Left lung (tissue), 10 donors: ENCODE data around the gene PRKCI. TPM values are rescaled to one million over a fixed set of nuclear protein-coding genes. Genes with fewer than 3 reads are reported as not detected.
"Not testable (repeated sequence)": the region's sequence is repeated elsewhere in the genome, so short reads cannot be mapped to it uniquely, and the experiment has no call there.

Experiments
- ATAC-seq: fragments of 200-7000 bp; cut with Tn5 transposase; one replicate; pipeline ENCODE4 v1.9.1; 2020; ENCODE audit warnings: moderate library complexity
- DNase-seq, 4 donors: peaks; one replicate each; pipeline ENCODE4 v3.0.0-alpha.2; 2013 to 2020
- H3K27ac ChIP-seq, 2 donors: fragments of 200-600 bp; sonication (generic) in 1 of 2; one replicate each; pipeline versions ENCODE4 v1.5.0 to v1.8.0; 2020 to 2021
- H3K27me3 ChIP-seq, 2 donors: fragments of 200-600 bp; sonication (generic) in 1 of 2; one replicate each; pipeline versions ENCODE4 v1.5.0 to v1.8.0; 2020 to 2021
- H3K36me3 ChIP-seq, 2 donors: fragments of 200-600 bp; sonication (generic) in 1 of 2; one replicate each; pipeline versions ENCODE4 v1.5.0 to v1.8.0; 2020 to 2021
- H3K4me1 ChIP-seq, 2 donors: fragments of 200-600 bp; one replicate each; pipeline ENCODE4 v1.8.0; 2021
- H3K4me3 ChIP-seq, 2 donors: fragments of 200-600 bp; sonication (generic) in 1 of 2; one replicate each; pipeline versions ENCODE4 v1.5.0 to v1.8.0; 2020 to 2021; ENCODE audit warnings: mild to moderate bottlenecking in 1 of 2
- H3K9me3 ChIP-seq, 2 donors: fragments of 200-600 bp; sonication (generic) in 1 of 2; one replicate each; pipeline versions ENCODE4 v1.5.0 to v1.8.0; 2020 to 2021
- CTCF ChIP-seq, 2 donors: fragments of 200-600 bp; sonication (generic) in 1 of 2; IDR thresholded peaks; one replicate each; pipeline versions ENCODE4 v1.5.0 to v1.8.0; 2021; ENCODE audit warnings: antibody characterized with exemption in 2 of 2
- intact Hi-C, 2 donors: fragments of 100-400 bp; cut with DNase I; formaldehyde crosslinking; loops; one replicate each; pipeline versions ENCODE4 v1.11.2 to v1.14.2; 2022
- polyA plus RNA-seq, 6 donors: library from polyadenylated mRNA; unstranded; fragments of 120-200 nt; gene quantifications; one replicate each; pipeline ENCODE4 v1.2.1, GENCODE V29; 2013; ENCODE audit not compliant: insufficient read length in 6 of 6
- total RNA-seq, 2 donors: library from RNA; stranded (reverse); fragmentation: NEBNext Ultra II Directional; extraction: Animal tissue kit (Norgen Biotek cat#: 25700); gene quantifications; one replicate each; pipeline ENCODE4 v1.2.1, GENCODE V29; 2021
- donor health status: DM: no; HTN: yes; CAD: no.
- donor health status: DM: no; HTN: no; CAD: no.

The PRKCI gene
- total and polyA plus RNA-seq, 8 donors, result 33.0 to 82.4 (median 67.9) TPM

DNA sequence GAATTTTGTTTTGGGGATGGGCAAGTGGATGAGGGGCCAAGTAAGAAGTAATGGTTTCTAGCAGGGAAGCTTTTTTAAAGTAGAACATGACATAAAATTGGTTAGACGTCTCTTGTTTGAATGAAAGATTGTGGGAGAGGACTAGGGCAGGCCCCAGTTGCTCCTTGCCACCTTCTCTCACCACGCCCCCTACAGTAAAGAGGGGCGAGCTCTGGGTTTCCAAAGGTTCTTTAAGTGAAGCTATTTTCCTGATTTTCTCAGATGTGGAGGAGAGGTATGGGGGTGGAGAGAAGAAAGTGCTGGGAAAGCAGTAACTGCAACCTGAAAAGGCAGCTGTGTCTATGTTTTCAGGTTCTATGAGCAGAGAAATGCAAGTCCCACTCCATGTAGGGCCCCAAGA, 102.7 kb downstream of the PRKCI start:
- intact Hi-C loops, result no loop called here
- H3K9me3 ChIP-seq, result peaks cover 0 to 9% of the 10 kb centered on the region in 2 donors
- H3K4me3 ChIP-seq, result no peak overlapping the region
- H3K27ac ChIP-seq, result no peak overlapping the region
- ATAC-seq (no peak), DNase-seq (no peak)
- H3K4me1 ChIP-seq, result peaks cover 0 to 6% of the 10 kb centered on the region in 2 donors
- no peak for TF ChIP-seq CTCF (IDR thresholded peaks at IDR 0.05)
- no peaks in the 10 kb centered on the region for H3K36me3 ChIP-seq
- no peaks in the 10 kb centered on the region for H3K27me3 ChIP-seq

GRCh38 chr3:170327040-170327808, 105.0 kb downstream of the PRKCI start:
- intact Hi-C loops, result no loop called here
- DNase-seq (no peak), ATAC-seq (no peak)

GRCh38 chr3:170327868-170328548, 105.8 kb downstream of the PRKCI start:
- DNase-seq, H3K4me1 ChIP-seq, H3K9me3 ChIP-seq, intact Hi-C loops, H3K27ac ChIP-seq, ATAC-seq, H3K27me3 ChIP-seq, H3K36me3 ChIP-seq, H3K4me3 ChIP-seq: not testable (repeated sequence)

More at GRCh38 chr3:170327040-170327808, 105.0 kb downstream of the PRKCI start:
- Histone ChIP-seq H3K9me3 (peaks cover 0 to 9% of the 10 kb centered on the region in 2 donors), H3K4me1 (no peaks in the 10 kb centered on the region), H3K27ac (no peak overlapping the region), H3K27me3 (no peaks in the 10 kb centered on the region), H3K4me3 (no peak overlapping the region), H3K36me3 (no peaks in the 10 kb centered on the region)
- no peak for TF ChIP-seq CTCF (IDR thresholded peaks at IDR 0.05)

GRCh38 chr3:170330366-170330765, 108.1 kb downstream of the PRKCI start:
- H3K4me3 ChIP-seq, result no peak overlapping the region
- no peak for TF ChIP-seq CTCF (IDR thresholded peaks at IDR 0.05)
- intact Hi-C loops, result no loop called here
- no peaks in the 10 kb centered on the region for H3K27me3 ChIP-seq
- H3K36me3 ChIP-seq, result no peaks in the 10 kb centered on the region
- H3K4me1 ChIP-seq, result no peaks in the 10 kb centered on the region
- H3K9me3 ChIP-seq, result peaks cover 0 to 9% of the 10 kb centered on the region in 2 donors
- DNase-seq (no peak), ATAC-seq (peak; percentile 71)
- H3K27ac ChIP-seq, result no peak overlapping the region

- DNase-seq (peak in 2 of 4 donors; percentile 23 to 34), ATAC-seq (peak; percentile 93)
- H3K4me1 ChIP-seq, result no peaks in the 10 kb centered on the region
- intact Hi-C loops, result no loop called here
- no peak overlapping the region for H3K27ac ChIP-seq
- H3K27me3 ChIP-seq, result no peaks in the 10 kb centered on the region
- peaks cover 0 to 9% of the 10 kb centered on the region in 2 donors for H3K9me3 ChIP-seq
- no peaks in the 10 kb centered on the region for H3K36me3 ChIP-seq
- no peak overlapping the region for H3K4me3 ChIP-seq
- TF ChIP-seq CTCF (IDR thresholded peaks at IDR 0.05), result no peak
Observed at GRCh38 chr3:170331143-170331542, 108.9 kb downstream of the PRKCI start.
